Measurements from ENCODE around the gene CARD10.

The CARD10 gene

GRCh38 chr22:37502342-37503182 lies 16.7 kb downstream of the CARD10 start:
- peak in 1 of 3 donors; percentile 28 for DNase-seq

GRCh38 chr22:37501610-37502341 lies 17.4 kb downstream of the CARD10 start:
- DNase-seq: no peak

GRCh38 chr22:37500745-37501609 lies 18.2 kb downstream of the CARD10 start:
- DNase-seq: no peak

- no peak for DNase-seq
Measured at GRCh38 chr22:37499789-37500540, 19.2 kb downstream of the CARD10 start.

- DNase-seq: no peak
Measured at GRCh38 chr22:37499027-37499707, 20.0 kb downstream of the CARD10 start.

GRCh38 chr22:37498289-37498909 lies 20.8 kb downstream of the CARD10 start:
- DNase-seq: peak; percentile 50 to 77 (median 59)

GRCh38 chr22:37497062-37497599 lies 22.1 kb downstream of the CARD10 start:
- DNase-seq: no peak

- no peak for DNase-seq
Measured at GRCh38 chr22:37496651-37497050, 22.6 kb downstream of the CARD10 start.

- no peak for DNase-seq
Measured at GRCh38 chr22:37493979-37494378, 25.2 kb downstream of the CARD10 start.

- peak; percentile 91 to 93 (median 92) for DNase-seq
Measured at GRCh38 chr22:37492428-37493344, 26.5 kb downstream of the CARD10 start.

GRCh38 chr22:37491559-37492427 lies 27.4 kb downstream of the CARD10 start:
- DNase-seq: no peak

GRCh38 chr22:37491106-37491505 lies 28.1 kb downstream of the CARD10 start:
- DNase-seq: no peak

GRCh38 chr22:37489983-37490382 lies 29.2 kb downstream of the CARD10 start:
- DNase-seq: no peak

GRCh38 chr22:37488337-37489135 lies 30.7 kb downstream of the CARD10 start:
- DNase-seq: no peak

GRCh38 chr22:37487571-37487970 lies 31.6 kb downstream of the CARD10 start:
- DNase-seq: peak; percentile 27 to 55 (median 48)

- no peak for DNase-seq
Measured at GRCh38 chr22:37487129-37487528, 32.1 kb downstream of the CARD10 start.

GRCh38 chr22:37486224-37486845 lies 32.9 kb downstream of the CARD10 start, which contains the start of gene MFNG:
Gene MFNG, minus strand, starts transcription at chr22:37486384. Its CDS starts 207 bp downstream, at chr22:37486177.
- DNase-seq: peak; percentile 93 to 97 (median 94)
